ENCODE data around the gene NRF1. TPM values are rescaled to one million over a fixed set of nuclear protein-coding genes. Genes with fewer than 3 reads are reported as not detected.

NRF1 gene
- total RNA-seq, 2 experiments from 2014 or later, result 20.5 to 28.9 TPM

GRCh38 chr7:129764247-129765084 lies 152.9 kb downstream of the NRF1 start:
- H3K27ac Mint-ChIP-seq, result no peak overlapping the region
- no peak overlapping the region for H3K4me3 Mint-ChIP-seq
- H3K36me3 Mint-ChIP-seq (ENCODE audit: low read depth), result no peaks in the 10 kb centered on the region
- intact Hi-C loops (cut with DNase I, micrococcal nuclease), result no loop called here
- CTCF ChIA-PET, result interaction anchor here (1.0 kb wide), 1 partner anchor 53 kb away, joined by 3 read pairs; no protein-coding TSS in a partner anchor
- DNase-seq (no peak), ATAC-seq (no peak)
- POLR2A ChIA-PET, result no interaction called here
- H3K27me3 Mint-ChIP-seq, result no peaks in the 10 kb centered on the region
- H3K9me3 Mint-ChIP-seq (ENCODE audit: low read depth), result no peaks in the 10 kb centered on the region
- no peaks in the 10 kb centered on the region for H3K4me1 Mint-ChIP-seq

DNA sequence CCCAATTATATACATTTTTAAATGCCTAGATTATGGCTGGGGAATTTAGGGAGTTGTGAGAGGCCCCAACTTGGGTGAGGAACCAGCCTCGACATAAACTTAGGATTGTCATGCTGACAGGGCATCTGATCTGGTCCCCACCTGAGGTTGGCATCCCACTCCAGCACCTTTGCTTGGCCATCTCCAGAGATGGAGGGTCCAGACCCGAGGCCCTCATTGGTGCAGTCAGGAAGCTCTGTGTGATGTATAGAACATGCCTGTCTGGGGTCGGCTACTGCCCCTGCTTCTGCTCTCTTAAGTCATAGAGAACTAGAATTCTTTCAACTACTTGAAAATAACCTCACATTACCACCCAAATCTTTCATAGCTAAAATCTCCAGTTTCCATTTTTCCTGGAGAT lies 153.8 kb downstream of the NRF1 start:
- no peaks in the 10 kb centered on the region for H3K27me3 Mint-ChIP-seq
- H3K36me3 Mint-ChIP-seq (ENCODE audit: low read depth), result no peaks in the 10 kb centered on the region
- no peak for ATAC-seq
- POLR2A ChIA-PET, result no interaction called here
- CTCF ChIA-PET, result interaction anchor here (0.7 to 1.0 kb wide), 2 partner anchors 52 to 1195 kb away, joined by 3 read pairs; no protein-coding TSS in a partner anchor
- no peak overlapping the region for H3K4me3 Mint-ChIP-seq
- H3K4me1 Mint-ChIP-seq, result no peaks in the 10 kb centered on the region
- H3K9me3 Mint-ChIP-seq (ENCODE audit: low read depth), result no peaks in the 10 kb centered on the region
- intact Hi-C loops (cut with DNase I, micrococcal nuclease), result no loop called here
- H3K27ac Mint-ChIP-seq, result no peak overlapping the region
- DNase-seq, result no peak

DNA sequence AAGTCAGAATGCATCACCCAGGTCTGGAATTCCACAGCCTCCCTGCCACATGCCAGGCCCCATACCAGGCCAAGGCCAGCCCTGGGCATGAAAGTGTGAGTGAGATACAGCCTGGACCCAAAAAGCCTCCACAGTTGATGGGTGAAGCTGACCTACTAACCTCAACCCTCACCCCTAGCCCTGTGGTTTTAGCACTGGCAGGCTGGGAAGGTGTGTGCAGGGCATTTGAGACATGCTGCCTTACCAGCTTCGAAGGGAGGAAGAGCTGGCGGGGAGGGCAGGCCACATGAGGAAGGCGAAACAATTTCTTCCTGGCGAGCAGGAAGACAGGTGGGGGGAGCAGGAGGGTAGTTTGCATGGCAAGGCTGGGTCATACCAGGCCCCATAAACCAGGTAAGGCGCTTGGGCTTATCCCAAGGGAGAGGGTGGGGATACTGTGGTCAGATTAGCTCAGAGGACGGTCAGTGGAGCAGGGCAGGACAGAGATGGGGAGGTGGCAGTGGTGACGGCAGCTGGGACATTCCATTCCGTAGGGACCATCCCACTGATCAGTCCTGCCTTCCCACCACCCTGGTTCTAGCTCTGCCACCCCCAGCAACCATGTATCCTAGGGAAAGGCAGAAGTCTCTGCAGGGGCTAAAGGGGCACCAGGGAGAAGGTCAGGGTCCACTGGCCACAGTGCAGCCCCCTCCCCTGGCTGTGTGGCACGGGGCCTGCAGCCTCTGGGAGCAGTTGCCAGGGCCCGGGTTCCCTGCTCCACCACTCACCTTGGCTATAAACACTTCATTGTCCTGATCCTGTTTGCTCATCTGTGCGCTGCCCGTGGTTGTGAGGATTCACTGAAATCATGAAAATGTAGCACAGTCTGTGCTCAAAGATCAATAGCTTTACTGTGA lies 155.8 kb downstream of the NRF1 start:
- CTCF ChIA-PET, result interaction anchor here (0.5 to 0.6 kb wide), 2 partner anchors 11 to 201 kb away, joined by 3 to 4 read pairs; no protein-coding TSS in a partner anchor
- Mint-ChIP-seq H3K9me3 (ENCODE audit: low read depth) (no peaks in the 10 kb centered on the region), H3K4me1 (no peaks in the 10 kb centered on the region), H3K36me3 (ENCODE audit: low read depth) (no peaks in the 10 kb centered on the region), H3K4me3 (no peak overlapping the region), H3K27me3 (no peaks in the 10 kb centered on the region), H3K27ac (no peak overlapping the region)
- DNase-seq (no peak), ATAC-seq (no peak)
- POLR2A ChIA-PET, result no interaction called here
- intact Hi-C loops (cut with DNase I, micrococcal nuclease), result no loop called here

- Mint-ChIP-seq H3K4me1 (no peaks in the 10 kb centered on the region), H3K9me3 (ENCODE audit: low read depth) (no peaks in the 10 kb centered on the region), H3K4me3 (no peak overlapping the region), H3K27ac (no peak overlapping the region), H3K36me3 (ENCODE audit: low read depth) (no peaks in the 10 kb centered on the region), H3K27me3 (no peaks in the 10 kb centered on the region)
- intact Hi-C loops (cut with DNase I, micrococcal nuclease), result no loop called here
- no peak for DNase-seq
- CTCF ChIA-PET, result no interaction called here
- no peak for ATAC-seq
- POLR2A ChIA-PET, result no interaction called here
These were observed 157.3 kb downstream of the NRF1 start for GRCh38 chr7:129768614-129769399.

DNA sequence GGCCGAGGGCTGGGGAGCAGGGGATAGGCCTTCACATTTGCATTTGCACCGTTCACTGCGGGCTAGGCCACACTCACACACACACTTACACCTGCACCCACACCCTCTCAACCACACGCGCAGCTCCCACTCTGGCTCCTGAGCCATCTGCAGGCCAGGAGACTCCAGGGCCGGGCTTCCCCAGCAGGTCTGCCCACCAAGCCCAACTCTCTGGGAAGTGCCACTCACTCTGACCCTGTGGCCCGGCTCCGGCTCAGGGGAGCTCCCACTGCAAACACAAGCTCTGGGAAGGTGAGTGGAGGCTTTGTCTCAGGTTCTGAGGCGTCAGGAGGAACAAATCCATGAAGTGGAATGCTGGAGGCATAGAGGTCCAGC lies 157.9 kb downstream of the NRF1 start:
- intact Hi-C loops (cut with DNase I, micrococcal nuclease), result no loop called here
- ChIA-PET CTCF (no interaction called here), POLR2A (interaction anchor here (0.6 to 1.1 kb wide), 2 partner anchors 56 to 241 kb away, joined by 3 read pairs; no protein-coding TSS in a partner anchor)
- H3K4me3 Mint-ChIP-seq, result no peak overlapping the region
- H3K4me1 Mint-ChIP-seq, result no peaks in the 10 kb centered on the region
- no peak for ATAC-seq
- no peaks in the 10 kb centered on the region for H3K9me3 Mint-ChIP-seq (ENCODE audit: low read depth)
- no peak for DNase-seq
- H3K36me3 Mint-ChIP-seq (ENCODE audit: low read depth), result no peaks in the 10 kb centered on the region
- H3K27me3 Mint-ChIP-seq, result no peaks in the 10 kb centered on the region
- no peak overlapping the region for H3K27ac Mint-ChIP-seq

DNA sequence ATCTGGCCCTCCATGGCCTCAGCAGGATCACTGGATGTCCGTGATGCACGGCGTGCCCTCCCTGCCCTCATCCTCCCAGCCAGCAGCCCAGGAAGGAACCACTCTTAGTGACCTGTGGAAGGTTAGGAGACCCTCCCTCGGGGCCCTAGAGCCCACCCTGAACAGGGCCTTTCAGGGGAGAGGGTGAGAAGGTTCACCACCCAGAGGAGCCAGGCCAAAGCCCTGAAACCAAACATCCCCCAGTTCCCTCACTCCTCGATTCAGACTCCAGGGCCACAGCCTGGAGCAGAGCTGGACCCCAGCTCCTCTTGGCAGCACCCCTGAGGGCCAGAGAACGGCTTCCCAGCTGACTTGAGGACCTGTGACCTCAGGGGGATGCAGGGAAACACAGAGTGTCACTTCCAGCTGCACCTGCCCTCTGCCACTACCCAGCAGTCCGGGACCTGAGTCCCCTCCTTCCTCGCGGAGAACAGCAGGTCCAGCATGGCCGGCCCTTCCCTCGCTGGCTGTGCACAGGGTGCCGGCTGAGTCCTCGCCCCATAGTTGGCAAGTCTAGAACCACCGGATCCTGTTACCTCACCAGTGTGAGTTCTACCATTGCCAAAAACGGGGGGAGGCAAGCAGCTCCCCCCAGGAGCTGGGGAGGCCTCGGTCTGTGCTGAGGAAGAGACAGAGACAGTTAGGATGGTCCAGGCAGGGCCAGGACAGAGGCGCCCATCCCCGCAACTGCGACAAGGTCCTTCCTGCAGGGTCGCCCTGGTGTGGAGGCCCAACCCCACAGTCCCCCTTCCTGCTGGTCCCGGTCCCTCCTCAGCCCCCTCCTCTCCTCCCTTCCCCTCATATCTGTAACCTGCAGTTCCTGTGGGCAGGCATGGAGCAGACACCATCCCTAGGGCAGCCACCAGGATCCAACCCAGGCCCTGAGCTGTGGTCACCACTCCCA lies 158.6 kb downstream of the NRF1 start:
- no peak overlapping the region for H3K4me3 Mint-ChIP-seq

DNA sequence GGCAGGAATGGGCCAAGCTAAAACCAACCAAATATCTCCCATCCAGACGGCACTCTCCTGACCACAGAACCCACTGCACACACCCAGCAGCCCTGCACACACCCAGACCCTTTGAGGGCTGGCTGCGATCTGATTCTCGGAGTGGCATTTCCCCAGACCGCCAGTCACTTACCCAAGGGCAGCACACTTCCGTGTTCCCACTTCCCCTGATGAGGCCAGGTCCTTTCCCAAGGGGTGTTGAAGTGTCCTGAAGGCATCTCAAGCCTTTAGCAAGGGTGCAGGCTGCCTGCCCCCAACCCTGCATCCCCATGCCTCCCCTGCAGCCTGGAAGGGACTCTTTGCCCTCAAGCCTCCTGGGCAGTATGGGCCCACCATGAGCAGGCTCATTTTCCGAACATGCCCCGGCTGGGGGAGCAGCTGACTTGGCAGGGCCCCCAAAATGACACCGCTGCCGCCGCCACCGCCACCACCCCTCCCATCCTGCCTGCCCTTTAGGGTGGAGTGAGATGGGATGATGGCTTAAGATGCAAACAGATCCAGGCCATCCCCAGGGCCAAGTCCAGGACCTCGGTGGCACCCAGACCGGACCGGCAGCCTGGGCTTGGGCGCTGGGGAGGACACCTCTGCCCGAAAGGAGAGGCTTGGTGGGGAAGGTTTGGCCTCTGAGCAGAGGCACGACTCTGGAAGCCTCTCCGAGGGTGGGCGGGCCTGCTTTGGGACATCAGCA lies 159.8 kb downstream of the NRF1 start:
- DNase-seq (no peak), ATAC-seq (no peak)
- H3K36me3 Mint-ChIP-seq (ENCODE audit: low read depth), result no peaks in the 10 kb centered on the region
- no peaks in the 10 kb centered on the region for H3K4me1 Mint-ChIP-seq
- ChIA-PET POLR2A (no interaction called here), CTCF (interaction anchor here (0.8 kb wide), 1 partner anchor 10 kb away, joined by 3 read pairs; no protein-coding TSS in a partner anchor)
- H3K27ac Mint-ChIP-seq, result no peak overlapping the region
- peaks cover 3% of the 10 kb centered on the region for H3K27me3 Mint-ChIP-seq
- H3K9me3 Mint-ChIP-seq (ENCODE audit: low read depth), result no peaks in the 10 kb centered on the region
- no peak overlapping the region for H3K4me3 Mint-ChIP-seq
- intact Hi-C loops (cut with DNase I, micrococcal nuclease), result no loop called here

More for the DNA sequence above, 158.6 kb downstream of the NRF1 start:
- Mint-ChIP-seq H3K4me1 (no peaks in the 10 kb centered on the region), H3K27ac (no peak overlapping the region), H3K36me3 (ENCODE audit: low read depth) (no peaks in the 10 kb centered on the region), H3K27me3 (no peaks in the 10 kb centered on the region), H3K9me3 (ENCODE audit: low read depth) (no peaks in the 10 kb centered on the region)
- ChIA-PET POLR2A (interaction anchor here (0.6 to 1.1 kb wide), 2 partner anchors 55 to 241 kb away, joined by 3 read pairs; no protein-coding TSS in a partner anchor), CTCF (interaction anchor here (0.8 kb wide), 1 partner anchor 11 kb away, joined by 3 read pairs; no protein-coding TSS in a partner anchor)
- DNase-seq (no peak), ATAC-seq (no peak)
- intact Hi-C loops (cut with DNase I, micrococcal nuclease), result no loop called here

DNA sequence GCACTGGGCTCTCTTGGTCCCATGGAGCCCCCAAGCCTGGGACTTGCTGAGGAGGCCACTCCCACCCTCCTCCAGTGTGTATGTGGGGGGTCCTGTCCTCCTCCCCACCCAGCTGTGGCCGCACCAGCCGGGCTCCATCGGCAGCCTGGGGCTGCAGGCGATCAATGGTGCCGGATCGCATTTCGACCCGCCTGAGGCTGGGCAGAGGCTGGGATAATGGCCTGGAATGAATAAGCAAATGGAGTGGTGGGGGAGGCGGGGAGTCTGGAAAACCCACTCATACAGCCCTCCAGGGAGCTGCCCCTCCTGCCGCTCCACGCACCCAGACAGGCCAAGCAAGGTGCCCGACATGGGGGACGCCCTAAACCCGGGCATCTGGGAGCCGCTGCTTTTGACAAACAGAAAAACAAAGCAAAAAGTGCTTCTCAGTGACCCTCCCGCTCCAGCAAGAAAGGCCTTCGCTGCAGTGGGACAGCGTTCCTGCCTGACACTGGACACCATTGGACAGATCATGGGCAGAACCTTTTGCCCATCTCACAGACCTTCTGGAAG lies 160.5 kb downstream of the NRF1 start:
- Mint-ChIP-seq H3K4me3 (no peak overlapping the region), H3K36me3 (ENCODE audit: low read depth) (no peaks in the 10 kb centered on the region), H3K4me1 (no peaks in the 10 kb centered on the region), H3K9me3 (ENCODE audit: low read depth) (no peaks in the 10 kb centered on the region), H3K27ac (no peak overlapping the region), H3K27me3 (peaks cover 5% of the 10 kb centered on the region)
- POLR2A ChIA-PET, result no interaction called here
- ATAC-seq (no peak), DNase-seq (no peak)
- intact Hi-C loops (cut with DNase I, micrococcal nuclease), result no loop called here
- CTCF ChIA-PET, result interaction anchor here (0.6 kb wide), 1 partner anchor 415 kb away, joined by 3 read pairs; no protein-coding TSS in a partner anchor

DNA sequence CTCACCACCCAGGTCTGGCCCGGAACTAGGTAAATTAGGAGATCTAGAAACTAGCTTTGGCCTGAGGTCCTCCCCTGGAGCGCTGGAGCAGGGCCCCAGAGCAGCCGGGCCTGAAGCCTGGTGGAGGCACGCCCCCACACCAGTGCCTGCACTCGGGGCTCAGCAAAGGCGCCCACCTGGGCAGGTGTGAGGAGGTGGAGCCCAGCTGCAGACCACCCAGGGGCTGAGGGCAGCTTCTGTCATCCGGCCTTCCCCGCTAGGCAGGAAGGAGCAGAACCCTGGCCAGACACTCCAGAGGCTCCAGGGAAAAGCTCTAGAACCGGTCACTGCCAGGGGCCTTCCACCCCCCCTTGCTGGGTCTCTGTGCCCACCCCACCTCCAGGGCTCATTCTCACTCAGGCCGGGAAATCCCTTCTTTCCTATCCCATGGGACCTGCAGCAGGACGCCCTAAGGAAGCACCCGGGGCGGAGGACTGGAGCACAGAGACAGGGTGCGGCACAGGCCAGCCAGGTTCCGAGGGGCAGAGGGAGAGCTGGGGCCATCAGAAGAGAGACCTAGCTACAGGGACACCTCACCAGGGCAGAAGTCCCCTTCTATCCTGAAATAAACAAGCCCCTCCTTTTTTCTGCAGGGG lies 161.2 kb downstream of the NRF1 start:
- H3K36me3 Mint-ChIP-seq (ENCODE audit: low read depth), result no peaks in the 10 kb centered on the region
- no peak overlapping the region for H3K27ac Mint-ChIP-seq
- DNase-seq, result no peak
- peaks cover 11% of the 10 kb centered on the region for H3K27me3 Mint-ChIP-seq
- ChIA-PET POLR2A (no interaction called here), CTCF (interaction anchor here (0.6 to 1.3 kb wide), 5 partner anchors 36 to 711 kb away, joined by 3 to 4 read pairs (median 3); no protein-coding TSS in a partner anchor)
- ATAC-seq, result no peak
- H3K4me1 Mint-ChIP-seq, result no peaks in the 10 kb centered on the region
- no peaks in the 10 kb centered on the region for H3K9me3 Mint-ChIP-seq (ENCODE audit: low read depth)
- intact Hi-C loops (cut with DNase I, micrococcal nuclease), result no loop called here
- no peak overlapping the region for H3K4me3 Mint-ChIP-seq
